HG02938 (cell line): Measurements from ENCODE around the gene RARA.

ENCODE experiments used
- ATAC-seq: cut with Tn5 transposase; IDR thresholded peaks from one replicate; pipeline ENCODE4 v1.9.1; 2021; ENCODE audit warnings: mild to moderate bottlenecking, moderate library complexity; ENCODE audit not compliant: unreplicated experiment

RARA gene

GRCh38 chr17:40309031-40309948, at the start of gene RARA:
Gene RARA, plus strand, starts transcription at chr17:40309180. Its CDS starts 22,039 bp downstream, at chr17:40331219.
- ATAC-seq: no peak

GRCh38 chr17:40259505-40259904, 49.5 kb upstream of the RARA start:
- ATAC-seq: no peak

DNA sequence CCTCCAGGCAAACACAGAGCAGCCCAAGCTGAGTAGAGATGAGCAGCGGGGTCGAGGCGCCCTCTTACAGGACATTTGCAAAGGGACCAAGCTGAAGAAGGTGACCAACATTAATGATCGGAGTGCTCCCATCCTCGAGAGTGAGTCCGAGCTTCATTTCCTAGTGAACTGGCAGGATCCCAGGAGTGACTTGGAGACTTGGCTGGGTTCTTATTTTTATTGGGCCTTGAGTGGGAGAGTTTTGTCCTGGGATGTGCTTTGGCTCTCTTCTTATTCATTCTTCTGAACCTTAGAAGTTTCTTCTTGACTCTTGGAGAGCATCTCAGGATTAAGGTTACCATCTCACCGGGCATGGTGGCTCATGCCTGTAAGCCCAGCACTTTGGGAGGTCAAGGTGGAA, 48.5 kb upstream of the RARA start:
- ATAC-seq: no peak

- ATAC-seq: no peak
These were observed 44.4 kb upstream of the RARA start for GRCh38 chr17:40264458-40265185.

DNA sequence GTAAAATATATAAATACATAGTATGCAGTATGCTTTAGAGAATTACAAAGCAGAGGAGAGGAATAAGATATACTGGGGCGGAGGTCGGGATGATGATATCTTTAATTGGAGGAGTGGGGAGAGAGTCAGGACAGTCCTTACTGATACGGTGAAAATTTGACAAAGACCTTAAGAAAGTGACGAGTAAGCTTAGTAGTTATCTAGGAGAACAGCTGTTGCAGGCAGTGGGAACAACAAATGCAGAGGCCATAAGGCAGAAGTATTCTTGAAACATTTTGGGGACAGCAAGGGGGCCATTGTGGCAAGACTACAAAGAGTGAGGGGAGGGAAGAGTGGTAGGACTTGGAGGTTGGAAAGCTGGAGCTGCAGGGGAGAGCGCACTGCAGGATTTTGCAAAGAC, 43.6 kb upstream of the RARA start:
- ATAC-seq: no peak

DNA sequence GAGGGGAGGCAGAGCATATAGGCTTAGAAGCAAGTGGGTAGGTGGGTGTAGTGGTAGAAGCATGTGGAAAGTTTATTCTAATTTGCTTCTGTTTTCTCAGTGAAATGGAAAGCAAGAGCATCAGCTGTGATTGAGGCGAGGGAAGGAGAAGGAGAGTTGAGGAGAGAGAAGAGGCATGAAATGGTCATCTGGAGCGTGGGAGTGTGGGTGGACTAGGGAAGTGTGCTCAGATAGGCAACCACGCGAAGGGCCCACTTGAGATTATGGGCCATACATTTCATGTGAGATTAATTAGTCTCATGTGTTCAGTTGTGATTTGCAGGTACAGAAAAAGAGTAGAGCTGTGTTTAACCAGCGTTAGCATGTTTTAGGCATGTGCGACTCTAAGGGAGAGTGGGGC, 42.1 kb upstream of the RARA start:
- no peak for ATAC-seq

GRCh38 chr17:40268141-40268712, 40.8 kb upstream of the RARA start:
- ATAC-seq: no peak

- no peak for ATAC-seq
These were observed 30.6 kb upstream of the RARA start for GRCh38 chr17:40278414-40278813.

- no peak for ATAC-seq
These were observed 29.6 kb upstream of the RARA start for GRCh38 chr17:40279402-40279801.

- ATAC-seq: no peak
These were observed 27.3 kb upstream of the RARA start for GRCh38 chr17:40281663-40282062.

GRCh38 chr17:40283662-40284061, 25.3 kb upstream of the RARA start:
- no peak for ATAC-seq

DNA sequence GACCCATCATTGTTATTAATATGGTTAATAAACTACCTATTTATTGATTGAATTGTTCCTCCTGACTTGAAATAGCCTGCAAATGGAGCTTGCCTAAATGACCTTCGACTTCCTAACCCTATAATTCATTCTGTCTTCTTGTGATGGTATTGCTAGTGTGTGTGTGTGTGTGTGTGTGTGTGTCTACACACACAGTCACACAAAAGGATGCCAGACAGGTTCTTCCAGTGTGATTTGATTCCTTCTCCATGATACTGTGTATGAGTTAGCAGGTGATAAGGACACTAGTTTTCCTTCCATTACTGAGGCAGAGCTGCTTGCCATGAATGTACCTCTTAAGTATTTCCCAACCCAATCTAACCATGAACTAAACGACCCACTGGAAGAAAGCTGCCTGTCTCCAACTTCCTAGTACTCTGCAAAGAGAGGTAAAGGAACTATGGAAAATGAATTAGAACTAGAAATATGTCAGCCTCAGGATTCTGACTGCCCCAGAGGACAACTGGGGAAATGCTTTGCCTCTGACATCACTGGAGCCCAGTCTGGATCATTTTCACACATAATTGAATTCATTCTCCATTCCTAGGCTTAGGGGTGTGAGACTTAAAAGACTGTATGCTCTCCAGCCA, 24.8 kb upstream of the RARA start:
- no peak for ATAC-seq

DNA sequence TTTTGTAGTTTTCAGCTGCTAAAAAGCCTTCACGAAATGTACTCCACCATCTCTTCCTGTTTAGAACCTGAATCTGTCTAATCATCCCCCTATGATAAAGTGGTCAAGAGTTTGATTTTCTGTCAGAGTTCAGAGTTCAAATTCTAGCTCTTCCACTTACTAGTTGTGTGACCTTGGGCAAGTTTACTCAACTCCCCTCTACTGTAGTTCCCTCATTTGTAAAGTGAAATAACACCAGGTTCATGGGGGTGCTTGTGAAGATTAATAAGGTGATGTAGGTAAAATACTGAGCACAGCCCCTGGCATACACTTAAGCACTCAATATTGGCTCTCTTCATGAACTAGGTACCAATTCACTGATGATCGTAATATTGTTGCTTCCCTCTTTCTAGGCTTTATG, 22.5 kb upstream of the RARA start:
- ATAC-seq: no peak

- ATAC-seq: no peak
These were observed 21.9 kb upstream of the RARA start for GRCh38 chr17:40287159-40287493.

DNA sequence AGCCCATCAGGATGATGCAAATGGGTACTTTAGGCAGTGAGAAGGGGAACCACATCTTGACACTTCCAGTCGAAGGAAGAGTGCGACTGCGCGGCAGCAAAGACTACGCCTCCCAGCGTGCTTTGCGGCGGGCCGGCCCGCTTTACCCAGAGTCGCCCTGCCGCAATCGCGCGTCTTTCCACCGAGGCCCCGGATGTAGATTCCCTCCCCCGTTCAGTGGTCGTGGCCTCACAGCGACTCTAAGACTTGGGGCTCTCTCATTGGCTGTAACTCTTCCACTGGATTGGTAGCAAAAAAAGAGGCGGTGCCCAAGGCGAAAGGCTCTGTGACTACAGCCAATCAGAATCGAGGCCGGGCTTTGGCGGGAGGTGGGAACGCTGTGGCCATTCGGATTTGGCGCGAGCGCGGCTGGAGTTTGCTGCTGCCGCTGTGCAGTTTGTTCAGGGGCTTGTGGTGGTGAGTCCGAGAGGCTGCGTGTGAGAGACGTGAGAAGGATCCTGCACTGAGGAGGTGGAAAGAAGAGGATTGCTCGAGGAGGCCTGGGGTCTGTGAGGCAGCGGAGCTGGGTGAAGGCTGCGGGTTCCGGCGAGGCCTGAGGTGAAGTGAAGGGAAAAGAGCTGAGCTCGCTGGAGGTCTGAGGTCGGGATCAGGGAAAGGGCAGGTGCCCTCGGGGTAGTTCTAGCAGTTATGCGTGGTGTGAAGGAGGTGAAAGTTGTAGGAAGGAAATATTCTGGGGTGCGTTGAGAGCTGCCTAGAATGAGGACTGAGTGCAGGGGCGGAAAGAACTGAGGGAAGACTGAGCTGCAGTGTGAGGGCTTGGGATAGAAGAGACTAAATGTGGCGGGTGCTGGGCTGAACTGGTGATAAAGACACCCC, 21.2 kb upstream of the RARA start, which contains the start of gene CDC6:
CDC6 (plus strand) TSS at position 386 of the 876 bp plus-strand sequence. CDS start 1,542 bp downstream, outside the sequence.
- ATAC-seq: peak; percentile 96

DNA sequence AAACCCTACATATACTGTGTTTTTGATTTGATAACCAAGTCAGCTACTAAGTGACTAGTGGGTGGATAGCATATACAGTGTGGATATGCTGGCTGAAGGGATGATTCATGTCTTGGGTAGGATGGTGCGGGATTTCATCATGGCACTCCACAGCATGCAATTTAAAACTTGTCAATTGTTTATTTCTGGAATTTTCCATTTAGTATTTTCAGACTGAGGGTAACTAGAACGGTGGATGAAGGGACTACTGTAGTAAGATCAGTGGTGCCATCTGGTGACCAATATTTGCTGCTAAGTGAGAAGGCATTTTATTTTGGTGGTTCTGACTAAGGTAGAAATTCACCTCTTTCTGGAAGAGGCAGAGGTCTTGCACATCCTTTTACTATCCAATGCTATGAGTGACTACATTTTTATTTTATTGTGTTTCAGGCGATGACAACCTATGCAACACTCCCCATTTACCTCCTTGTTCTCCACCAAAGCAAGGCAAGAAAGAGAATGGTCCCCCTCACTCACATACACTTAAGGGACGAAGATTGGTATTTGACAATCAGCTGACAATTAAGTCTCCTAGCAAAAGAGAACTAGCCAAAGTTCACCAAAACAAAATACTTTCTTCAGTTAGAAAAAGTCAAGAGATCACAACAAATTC, 18.2 kb upstream of the RARA start:
- no peak for ATAC-seq

DNA sequence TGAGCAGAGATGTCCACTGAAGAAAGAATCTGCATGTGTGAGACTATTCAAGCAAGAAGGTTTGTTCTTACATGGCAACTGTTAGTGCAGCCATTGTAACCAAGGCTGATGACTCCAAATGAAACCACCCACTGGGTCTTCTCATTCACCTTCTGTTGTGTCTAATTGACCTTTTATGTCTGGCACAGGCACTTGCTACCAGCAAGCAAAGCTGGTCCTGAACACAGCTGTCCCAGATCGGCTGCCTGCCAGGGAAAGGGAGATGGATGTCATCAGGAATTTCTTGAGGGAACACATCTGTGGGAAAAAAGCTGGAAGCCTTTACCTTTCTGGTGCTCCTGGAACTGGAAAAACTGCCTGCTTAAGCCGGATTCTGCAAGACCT, 17.7 kb upstream of the RARA start:
- no peak for ATAC-seq

GRCh38 chr17:40293363-40293762, 15.6 kb upstream of the RARA start:
- ATAC-seq: no peak

DNA sequence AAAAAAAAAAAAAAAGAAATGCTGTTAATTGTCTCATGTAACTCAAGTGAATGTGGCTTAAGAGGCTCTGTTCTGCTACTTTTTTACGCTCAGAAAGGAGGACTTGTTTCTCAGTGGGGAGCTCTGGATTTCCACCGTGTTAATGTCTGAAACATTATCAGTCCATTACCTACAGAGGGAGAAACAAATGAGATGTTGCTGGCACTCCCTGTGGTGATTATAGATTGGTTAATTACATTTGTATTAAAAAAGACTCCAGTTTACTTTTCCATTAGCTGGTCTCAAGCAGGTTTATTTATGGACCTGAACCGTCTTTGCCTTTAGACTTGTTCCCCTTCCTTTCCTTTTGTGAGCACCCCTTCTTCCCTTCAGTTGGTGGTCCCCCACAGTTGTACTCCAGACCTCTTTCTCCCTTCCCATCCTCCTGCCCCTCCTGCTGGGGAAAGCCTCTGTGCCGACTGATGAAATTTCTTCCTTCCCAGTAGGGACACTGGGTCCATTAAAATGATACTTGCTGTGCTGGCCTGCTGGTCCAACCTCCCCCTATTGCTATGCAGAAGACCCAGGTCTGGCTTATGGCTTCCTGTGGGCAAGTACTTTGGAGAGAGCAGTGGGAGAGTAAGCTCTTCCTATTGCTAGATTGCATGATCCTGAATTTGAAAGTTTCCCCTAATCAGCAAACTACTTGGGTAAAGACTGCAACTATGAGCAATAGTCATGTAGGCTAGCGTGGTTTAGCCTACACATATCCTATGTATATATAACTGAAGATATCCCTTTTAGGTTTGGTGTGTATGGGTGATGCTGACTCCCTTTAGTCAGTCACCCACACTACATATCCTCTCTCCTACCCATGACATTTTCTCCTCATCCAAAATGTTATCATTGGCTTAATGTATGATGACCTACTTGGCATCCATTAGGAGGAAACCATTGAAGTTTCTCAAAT, 13.2 kb upstream of the RARA start:
- ATAC-seq: no peak
